Upper lobe of left lung (tissue), 6 donors: ENCODE results near the gene PLEKHA4. TPM values are rescaled to one million over a fixed set of nuclear protein-coding genes. Genes with fewer than 3 reads are reported as not detected.

Experiments
- ATAC-seq, 2 donors: fragments of 200-7000 bp; cut with Tn5 transposase; one replicate each; pipeline ENCODE4 v1.9.1; 2022; ENCODE audit warnings: mild to moderate bottlenecking in 2 of 2, moderate library complexity in 2 of 2; ENCODE audit not compliant: low FRiP score in 2 of 2
- DNase-seq, 2 donors: peaks; one replicate each; pipeline ENCODE4 v3.0.0-alpha.2; 2019 to 2020
- H3K27ac ChIP-seq, 4 donors: fragments of 200-600 bp; sonication (generic); one replicate each; pipeline ENCODE4 v1.5.1; 2016 to 2019
- H3K27me3 ChIP-seq, 4 donors: fragments of 200-600 bp; sonication (generic); one replicate each; pipeline ENCODE4 v1.5.1; 2017 to 2019
- H3K36me3 ChIP-seq, 4 donors: fragments of 200-600 bp; sonication (generic); one replicate each; pipeline ENCODE4 v1.5.1; 2016 to 2019
- H3K4me1 ChIP-seq, 4 donors: fragments of 200-600 bp; sonication (generic); one replicate each; pipeline ENCODE4 v1.5.1; 2018 to 2019
- H3K4me3 ChIP-seq, 4 donors: fragments of 200-600 bp; sonication (generic); one replicate each; pipeline ENCODE4 v1.5.1; 2017 to 2019; ENCODE audit warnings: mild to moderate bottlenecking in 2 of 4, moderate library complexity in 1 of 4
- H3K9me3 ChIP-seq, 4 donors: fragments of 200-600 bp; sonication (generic); one replicate each; pipeline ENCODE4 v1.5.1; 2018 to 2019
- EP300 ChIP-seq, 4 donors: sonication (generic); formaldehyde crosslinking; IDR thresholded peaks; one replicate each; pipeline ENCODE4 v1.5.1; 2017; ENCODE audit warnings: antibody characterized with exemption in 4 of 4, control low read depth in 2 of 4
- POLR2A ChIP-seq, 4 donors: fragments of 450-650 bp; IDR thresholded peaks; one replicate each; pipeline ENCODE4 v1.5.1; 2016 to 2017; ENCODE audit warnings: antibody characterized with exemption in 4 of 4, mild to moderate bottlenecking in 2 of 4
- POLR2AphosphoS5 ChIP-seq, 2 donors: sonication (generic); formaldehyde crosslinking; IDR thresholded peaks; one replicate each; pipeline ENCODE4 v1.5.1; 2017; ENCODE audit warnings: antibody characterized with exemption in 2 of 2
- WGBS, 2 donors: methylation state at CpG; one replicate each; pipeline ENCODE4 v1.1.5; 2017 to 2018; 5-methylcytosine and 5-hydroxymethylcytosine counted together
- total RNA-seq, 6 donors: library from RNA; depleted of rRNA in 4 of 6; stranded (reverse); fragments of >200 nt in 4 of 6; gene quantifications; one replicate each; pipeline versions ENCODE4 v1.1.0 to v1.2.1, GENCODE V29; 2016 to 2021
- TF ChIP-seq, protein P1 (sequence below), 6 experiments: fragments of 450-650 bp in 4 of 6; fragments of 200-600 bp in 2 of 6; sonication (generic) in 2 of 6; IDR thresholded peaks; one replicate each; pipeline ENCODE4 v1.5.1; 2016 to 2019; ENCODE audit warnings: antibody characterized with exemption in 6 of 6
- donor health status: DM: no; HTN: no; CAD: no; lungs with moderate emphysema.
- donor health status: DM: no; HTN: yes; CAD: no; lungs with severe emphysema.

The PLEKHA4 gene
- total RNA-seq, 6 donors from 2014 or later, result 6.3 to 34.9 (median 21.2) TPM

DNA sequence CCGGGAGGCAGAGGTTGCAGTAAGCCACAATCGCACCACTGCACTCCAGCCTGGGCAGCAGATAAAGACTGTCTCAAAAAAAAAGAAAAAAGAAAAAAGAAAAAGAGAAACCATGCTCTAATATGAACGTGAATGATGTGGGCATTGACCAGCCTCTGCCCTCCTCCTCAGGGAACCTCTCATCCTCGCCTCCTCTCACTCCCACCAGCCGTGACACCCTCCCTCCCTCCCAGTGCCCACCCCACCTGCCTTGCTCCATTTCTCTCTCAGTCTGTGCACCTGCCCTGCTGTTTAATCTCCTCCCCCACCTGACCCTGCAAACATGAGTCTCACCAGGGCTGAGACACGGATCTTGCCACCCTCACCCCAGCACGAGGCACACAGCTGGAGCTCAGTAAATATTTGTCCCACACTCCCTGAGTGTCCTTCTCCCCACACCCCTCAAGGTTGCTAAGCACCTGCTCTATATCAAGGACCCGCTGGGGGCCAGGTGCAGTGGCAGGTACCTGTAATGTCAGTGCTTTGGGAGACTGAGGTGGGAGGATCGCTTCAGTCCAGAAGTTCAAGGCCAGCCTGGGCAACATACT lies 50.1 kb downstream of the PLEKHA4 start:
- H3K4me1 ChIP-seq, result peaks cover 6 to 33% (median 21%) of the 10 kb centered on the region in 4 donors
- TF ChIP-seq POLR2AphosphoS5 (IDR thresholded peaks at IDR 0.05), result peak; percentile 40 to 76
- TF ChIP-seq EP300 (IDR thresholded peaks at IDR 0.05), result peak in 1 of 4 donors; percentile 83
- TF ChIP-seq, protein P1, sequence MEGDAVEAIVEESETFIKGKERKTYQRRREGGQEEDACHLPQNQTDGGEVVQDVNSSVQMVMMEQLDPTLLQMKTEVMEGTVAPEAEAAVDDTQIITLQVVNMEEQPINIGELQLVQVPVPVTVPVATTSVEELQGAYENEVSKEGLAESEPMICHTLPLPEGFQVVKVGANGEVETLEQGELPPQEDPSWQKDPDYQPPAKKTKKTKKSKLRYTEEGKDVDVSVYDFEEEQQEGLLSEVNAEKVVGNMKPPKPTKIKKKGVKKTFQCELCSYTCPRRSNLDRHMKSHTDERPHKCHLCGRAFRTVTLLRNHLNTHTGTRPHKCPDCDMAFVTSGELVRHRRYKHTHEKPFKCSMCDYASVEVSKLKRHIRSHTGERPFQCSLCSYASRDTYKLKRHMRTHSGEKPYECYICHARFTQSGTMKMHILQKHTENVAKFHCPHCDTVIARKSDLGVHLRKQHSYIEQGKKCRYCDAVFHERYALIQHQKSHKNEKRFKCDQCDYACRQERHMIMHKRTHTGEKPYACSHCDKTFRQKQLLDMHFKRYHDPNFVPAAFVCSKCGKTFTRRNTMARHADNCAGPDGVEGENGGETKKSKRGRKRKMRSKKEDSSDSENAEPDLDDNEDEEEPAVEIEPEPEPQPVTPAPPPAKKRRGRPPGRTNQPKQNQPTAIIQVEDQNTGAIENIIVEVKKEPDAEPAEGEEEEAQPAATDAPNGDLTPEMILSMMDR (IDR thresholded peaks at IDR 0.05), result no peak
- 58 to 65% methylated on average over 9 of the region's 9 CpGs for WGBS, 2 donors
- no peaks in the 10 kb centered on the region for H3K36me3 ChIP-seq
- no peaks in the 10 kb centered on the region for H3K9me3 ChIP-seq
- no peak overlapping the region for H3K4me3 ChIP-seq
- no peaks in the 10 kb centered on the region for H3K27me3 ChIP-seq
- peak in 1 of 2 donors; percentile 91 for DNase-seq
- peak overlapping the region; percentile 71 to 84 (median 76) for H3K27ac ChIP-seq
- peak; percentile 43 to 85 for ATAC-seq

DNA sequence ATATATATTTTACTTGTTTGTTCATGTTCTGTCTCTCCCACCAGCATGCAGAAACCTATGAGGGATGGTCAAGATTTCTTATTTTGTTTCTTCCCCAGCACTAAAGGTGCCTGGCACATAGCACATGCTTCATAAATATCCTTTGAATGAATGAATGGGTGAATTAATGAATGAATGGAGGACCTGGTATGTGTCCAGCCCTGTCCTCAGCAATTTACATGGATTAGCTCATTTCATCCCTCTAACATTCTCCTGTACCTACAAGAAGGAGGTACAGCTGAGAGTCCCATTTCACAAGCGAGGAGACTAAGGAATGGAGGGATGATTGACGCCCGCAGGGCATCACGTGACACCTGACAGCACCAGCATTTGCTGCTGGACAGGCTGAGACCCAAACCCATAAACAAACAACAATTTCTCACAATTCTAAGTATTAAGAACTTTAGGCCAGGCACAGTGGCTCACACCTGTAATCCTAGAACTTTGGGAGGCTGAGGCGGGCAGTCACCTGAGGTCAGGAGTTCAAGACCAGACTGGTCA lies 50.8 kb downstream of the PLEKHA4 start:
- WGBS, 2 donors, result 66 to 93% methylated on average over 5 of the region's 5 CpGs
- H3K4me1 ChIP-seq, result peaks cover 8 to 40% (median 26%) of the 10 kb centered on the region in 4 donors
- no peak overlapping the region for H3K4me3 ChIP-seq
- ATAC-seq (no peak), DNase-seq (no peak)
- H3K36me3 ChIP-seq, result no peaks in the 10 kb centered on the region
- H3K27ac ChIP-seq, result peak overlapping the region; percentile 71 to 84 (median 76)
- no peaks in the 10 kb centered on the region for H3K9me3 ChIP-seq
- TF ChIP-seq, protein P1 (IDR thresholded peaks at IDR 0.05), result no peak
- TF ChIP-seq POLR2A (IDR thresholded peaks at IDR 0.05), result no peak
- TF ChIP-seq POLR2AphosphoS5 (IDR thresholded peaks at IDR 0.05), result no peak
- TF ChIP-seq EP300 (IDR thresholded peaks at IDR 0.05), result no peak
- no peaks in the 10 kb centered on the region for H3K27me3 ChIP-seq

DNA sequence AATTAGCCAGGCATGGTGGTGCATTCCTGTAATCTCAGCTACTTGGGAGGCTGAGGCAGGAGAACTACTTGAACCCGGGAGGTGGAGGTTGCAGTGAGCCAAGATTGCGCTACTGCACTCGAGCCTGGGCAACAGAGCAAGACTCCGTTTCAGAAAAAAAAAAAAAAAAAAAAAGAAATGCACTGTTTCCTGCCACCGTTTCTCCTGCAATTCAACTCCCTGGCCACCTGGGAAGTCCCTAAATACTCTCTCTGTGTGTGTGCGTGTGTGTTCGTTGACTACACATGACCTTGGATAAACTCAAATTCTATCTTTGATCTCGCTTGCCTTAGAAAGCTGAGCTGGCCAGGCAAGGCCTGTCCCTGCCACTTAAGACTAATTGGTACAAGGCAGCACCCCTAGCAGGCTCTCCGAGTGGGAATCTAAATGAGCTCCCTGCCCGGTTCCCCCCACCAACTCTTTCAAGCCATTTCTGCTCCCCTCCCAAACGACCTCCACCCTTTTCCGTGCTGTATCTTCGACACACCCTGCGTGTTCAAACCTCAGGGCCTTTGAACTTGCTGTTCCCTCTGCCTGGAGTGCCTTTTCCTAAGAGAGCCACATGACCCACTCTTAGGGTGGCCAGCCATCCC lies 52.4 kb downstream of the PLEKHA4 start:
- 50 to 54% methylated on average over 14 of the region's 14 CpGs for WGBS, 2 donors
- Histone ChIP-seq H3K4me1 (peaks cover 20 to 53% (median 34%) of the 10 kb centered on the region in 4 donors), H3K36me3 (no peaks in the 10 kb centered on the region), H3K27me3 (no peaks in the 10 kb centered on the region), H3K27ac (peak overlapping the region; percentile 42 to 79 (median 47)), H3K4me3 (no peak overlapping the region), H3K9me3 (no peaks in the 10 kb centered on the region)
- ATAC-seq (no peak), DNase-seq (peak in 1 of 2 donors; percentile 65)
- TF ChIP-seq EP300 (IDR thresholded peaks at IDR 0.05) (no peak), POLR2A (IDR thresholded peaks at IDR 0.05) (no peak), POLR2AphosphoS5 (IDR thresholded peaks at IDR 0.05) (peak in 1 of 2 donors; percentile 24)
- TF ChIP-seq, protein P1 (IDR thresholded peaks at IDR 0.05), result peak in 1 of 6 experiments; percentile 39

DNA sequence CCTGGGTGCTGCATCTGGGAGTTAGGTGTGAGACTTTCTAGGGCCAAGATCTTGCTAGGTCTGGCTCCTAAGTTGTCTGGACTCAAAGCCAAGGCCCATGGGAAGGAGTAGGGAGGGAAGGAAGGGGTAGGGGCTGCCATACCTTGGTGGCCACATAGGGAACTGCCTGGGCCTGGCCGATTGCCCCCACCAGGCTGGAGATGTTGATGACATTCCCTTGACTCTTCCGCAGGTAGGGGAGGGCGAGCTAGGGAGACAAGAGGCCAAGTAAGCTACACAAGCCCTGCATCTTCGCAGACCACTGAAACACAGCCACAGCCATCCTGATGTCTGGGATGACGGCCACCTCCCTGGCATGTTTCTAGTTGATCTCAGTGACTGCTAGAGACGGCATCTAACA lies 53.5 kb downstream of the PLEKHA4 start:
- DNase-seq (no peak), ATAC-seq (no peak)
- no peak overlapping the region for H3K4me3 ChIP-seq
- no peak for TF ChIP-seq POLR2A (IDR thresholded peaks at IDR 0.05)
- TF ChIP-seq, protein P1 (IDR thresholded peaks at IDR 0.05), result no peak
- no peak for TF ChIP-seq EP300 (IDR thresholded peaks at IDR 0.05)
- no peak for TF ChIP-seq POLR2AphosphoS5 (IDR thresholded peaks at IDR 0.05)
- no peaks in the 10 kb centered on the region for H3K36me3 ChIP-seq
- no peaks in the 10 kb centered on the region for H3K9me3 ChIP-seq
- H3K4me1 ChIP-seq, result peaks cover 23 to 56% (median 38%) of the 10 kb centered on the region in 4 donors
- no peaks in the 10 kb centered on the region for H3K27me3 ChIP-seq
- peak overlapping the region in 3 of 4 donors; percentile 42 to 79 (median 45) for H3K27ac ChIP-seq
- 92 to 94% methylated on average over 6 of the region's 6 CpGs for WGBS, 2 donors
